T-helper 2 cell treated with Interferon-gamma antibody and Interleukin-4, amounts not matched to agents 100 ng/mL and 5 ng/mL, for 36 hours (primary cell): ENCODE results near the gene SLC30A2. TPM values are rescaled to one million over a fixed set of nuclear protein-coding genes. Genes with fewer than 3 reads are reported as not detected.

Source experiments
- intact Hi-C: fragments of 100-400 bp; cut with micrococcal nuclease; formaldehyde crosslinking; loops from one replicate; pipeline ENCODE4 v1.15.1; 2023
- total RNA-seq: library from RNA; stranded (reverse); gene quantifications from 2 replicates; pipeline ENCODE4 v1.2.3, GENCODE V29; 2022

Gene SLC30A2
- total RNA-seq, 1 donor from 2014 or later = not detected

- intact Hi-C loops = no loop called here
These were observed 24.5 kb upstream of the SLC30A2 start for GRCh38 chr1:26070296-26070962.

DNA sequence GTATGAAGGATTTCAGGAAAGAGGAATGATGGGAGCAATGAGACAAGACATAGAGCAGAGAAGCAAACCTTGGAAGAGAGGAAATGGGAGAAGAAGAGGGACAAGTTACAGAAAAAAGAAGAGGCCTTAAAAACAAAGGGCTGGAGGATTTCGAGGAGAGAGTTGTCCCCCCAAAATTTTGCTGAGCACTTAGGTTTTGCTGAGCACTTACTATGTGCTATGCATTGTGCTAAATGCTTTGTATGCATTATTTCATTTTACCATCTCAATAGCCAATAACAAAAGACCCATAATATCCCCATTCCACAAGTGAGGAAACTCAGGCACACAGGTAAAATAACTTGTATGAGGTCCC lies 24.0 kb upstream of the SLC30A2 start:
- intact Hi-C loops = no loop called here

GRCh38 chr1:26067432-26067911 lies 21.6 kb upstream of the SLC30A2 start, which contains the start of gene TRIM63:
TSS of gene TRIM63 (minus strand) at chr1:26067630. CDS start at chr1:26067494, 136 bp downstream.
- intact Hi-C loops = no loop called here

- intact Hi-C loops = no loop called here
These were observed 20.9 kb upstream of the SLC30A2 start for GRCh38 chr1:26066857-26067256.

GRCh38 chr1:26066160-26066559 lies 20.2 kb upstream of the SLC30A2 start:
- intact Hi-C loops = no loop called here

GRCh38 chr1:26064553-26064952 lies 18.6 kb upstream of the SLC30A2 start:
- intact Hi-C loops = no loop called here

GRCh38 chr1:26060832-26061574 lies 15.1 kb upstream of the SLC30A2 start:
- intact Hi-C loops = no loop called here

GRCh38 chr1:26059906-26060305 lies 14.0 kb upstream of the SLC30A2 start:
- intact Hi-C loops = no loop called here

DNA sequence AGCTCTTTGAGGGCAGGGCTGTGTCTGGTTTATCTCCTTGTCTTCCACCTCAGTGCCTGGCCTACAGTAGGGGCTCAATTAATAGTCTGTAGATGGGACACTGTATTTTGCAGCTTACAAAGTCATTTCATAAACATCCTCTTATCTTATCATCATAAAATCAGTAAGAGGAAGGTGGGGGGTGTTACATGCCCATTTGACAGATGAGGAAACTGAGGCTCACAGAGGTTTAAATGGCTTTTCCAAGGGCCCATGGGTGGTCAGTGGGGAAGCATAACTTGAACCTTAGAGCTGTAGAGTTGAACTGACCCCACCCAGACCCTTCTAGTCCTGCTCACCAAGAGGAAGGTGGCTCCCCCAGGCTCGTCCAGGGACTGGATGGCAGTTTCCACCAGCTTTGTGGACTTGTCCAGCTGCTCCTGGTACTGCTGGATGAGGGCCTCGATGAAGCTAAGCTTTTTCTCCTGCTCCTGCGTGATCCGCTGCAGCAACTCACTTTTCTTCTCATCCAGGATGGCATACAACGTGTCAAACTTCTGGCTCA lies 12.2 kb upstream of the SLC30A2 start:
- intact Hi-C loops = no loop called here

GRCh38 chr1:26057189-26057588 lies 11.3 kb upstream of the SLC30A2 start:
- intact Hi-C loops = no loop called here

GRCh38 chr1:26055041-26055440 lies 9.1 kb upstream of the SLC30A2 start:
- intact Hi-C loops = no loop called here

DNA sequence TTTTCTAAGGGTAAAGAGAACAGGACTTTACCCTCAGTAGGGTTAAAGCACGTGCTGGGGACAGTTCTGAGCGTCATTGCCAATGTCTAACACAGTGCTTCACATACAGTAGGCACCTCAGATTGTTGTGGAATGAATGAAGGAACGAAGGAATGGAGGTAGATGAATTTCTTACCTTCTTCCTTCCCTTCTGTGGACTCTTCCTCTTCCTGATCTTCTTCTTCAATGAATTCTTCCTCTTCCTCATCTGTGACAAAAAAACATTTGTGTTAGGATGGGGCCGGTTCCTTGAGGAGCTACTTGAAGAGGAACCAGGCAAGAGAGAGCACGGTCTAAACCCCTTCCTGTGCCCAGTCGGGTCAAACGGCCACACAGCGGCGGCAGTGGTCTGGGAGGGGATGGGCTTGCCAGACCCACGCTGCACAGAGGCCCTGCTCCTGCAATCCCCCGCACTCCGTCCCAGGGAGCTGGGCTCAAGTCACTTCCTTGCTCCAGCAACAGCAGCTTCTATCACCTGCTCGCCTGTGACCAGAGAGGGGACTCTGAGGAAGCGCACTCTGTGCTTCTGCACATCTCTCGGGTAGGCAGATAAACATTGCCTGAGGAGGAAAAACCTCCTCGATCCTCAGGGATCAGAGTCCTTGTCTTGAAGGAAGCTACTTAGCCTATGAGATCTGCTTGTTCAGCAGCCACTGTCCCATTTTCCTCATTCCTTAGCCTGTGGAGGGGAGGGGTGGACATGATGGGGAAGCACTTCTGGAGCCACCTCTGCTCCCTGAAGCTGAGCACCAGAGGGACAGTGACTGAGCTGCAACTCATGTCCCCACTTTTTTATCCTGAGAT lies 8.0 kb upstream of the SLC30A2 start:
- intact Hi-C loops = no loop called here

DNA sequence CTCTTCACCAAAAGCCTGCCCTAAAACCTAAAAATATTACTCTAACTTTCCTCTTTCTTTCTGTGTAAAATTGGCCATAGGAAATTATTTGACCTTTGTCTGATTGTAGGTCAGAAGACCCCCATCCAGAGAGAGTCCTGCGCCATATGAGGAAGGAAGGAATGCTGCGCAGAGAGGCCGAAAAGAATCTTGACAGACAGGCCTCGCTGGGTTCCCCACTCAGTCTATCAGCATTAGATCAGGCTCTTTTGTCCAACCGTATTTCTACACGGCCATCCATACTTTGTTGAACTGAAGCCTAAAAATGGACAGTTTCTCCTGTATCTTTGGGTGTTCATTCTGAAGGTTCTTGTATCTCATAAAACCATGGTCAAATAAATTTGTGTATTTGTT lies 4.3 kb upstream of the SLC30A2 start:
- intact Hi-C loops = no loop called here

GRCh38 chr1:26049531-26050247 lies 3.8 kb upstream of the SLC30A2 start:
- intact Hi-C loops = no loop called here

DNA sequence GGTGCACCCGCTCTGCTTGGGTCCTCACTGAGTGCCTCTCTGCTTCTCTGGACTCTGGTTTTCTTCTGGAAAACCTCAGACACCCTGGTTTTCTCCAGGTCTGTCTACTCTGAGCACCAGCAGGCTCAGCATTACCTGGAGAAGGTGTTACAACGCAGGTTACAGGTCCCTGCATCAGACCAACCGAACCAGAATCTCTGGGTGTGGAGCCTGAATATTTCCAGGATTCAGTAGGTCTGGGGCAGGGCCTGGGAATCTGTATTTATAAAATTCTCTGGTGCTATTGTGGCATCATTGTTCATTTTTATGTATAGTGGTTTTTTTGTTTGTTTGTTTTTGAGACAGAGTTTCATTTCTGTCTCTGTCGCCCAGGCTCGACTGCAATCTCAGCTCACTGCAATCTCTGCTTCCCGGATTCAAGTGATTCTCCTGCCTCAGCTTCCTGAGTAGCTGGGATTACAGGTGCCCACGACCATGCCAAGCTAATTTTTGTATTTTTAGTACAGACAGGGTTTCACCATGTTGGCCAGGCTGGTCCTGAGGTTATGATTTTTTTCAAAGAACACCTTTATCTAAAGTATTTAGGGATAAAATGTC lies 1.5 kb upstream of the SLC30A2 start:
- intact Hi-C loops = no loop called here

- intact Hi-C loops = no loop called here
These were observed 553 bp upstream of the SLC30A2 start for GRCh38 chr1:26046246-26047095.

- intact Hi-C loops = no loop called here
These were observed 772 bp downstream of the SLC30A2 start for GRCh38 chr1:26044971-26045721.

DNA sequence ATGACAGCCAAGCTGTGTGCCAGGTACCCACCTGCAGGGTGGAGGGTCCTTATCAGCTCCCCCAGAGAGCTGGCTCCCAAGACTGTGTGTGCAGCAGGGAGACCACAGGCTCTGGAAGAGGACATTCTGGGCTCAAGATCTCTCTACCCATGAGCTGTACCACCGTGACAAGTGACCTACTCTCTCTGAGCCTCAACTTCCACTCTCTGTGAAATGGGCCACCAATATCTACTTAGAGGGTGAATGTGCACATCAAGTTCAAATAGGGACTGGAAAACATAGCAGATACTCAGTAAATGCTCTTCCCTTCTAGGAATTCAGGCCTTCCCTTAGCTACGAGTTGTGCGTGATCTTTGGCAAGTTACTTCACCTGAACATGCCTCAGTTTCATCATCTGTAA lies 1.5 kb downstream of the SLC30A2 start:
- intact Hi-C loops = no loop called here

DNA sequence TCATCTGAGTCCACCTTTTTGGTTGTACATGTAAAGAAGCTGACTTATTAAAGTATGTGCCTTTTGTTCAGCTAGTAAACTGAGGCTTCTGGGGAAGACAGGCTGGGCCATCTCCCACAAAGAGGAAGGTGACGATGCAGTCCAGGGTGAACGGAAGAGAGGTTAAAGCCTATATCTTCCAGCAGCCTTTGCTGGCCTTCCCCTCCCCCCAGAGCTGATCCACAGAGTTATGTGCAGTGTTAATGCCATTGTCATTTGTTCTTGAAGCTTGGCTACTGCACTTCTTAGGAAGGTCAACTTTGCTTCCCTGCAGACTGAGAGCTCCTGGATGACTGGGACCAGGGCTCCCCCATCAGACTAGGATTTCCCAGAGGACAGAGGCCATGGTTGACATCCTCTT lies 2.2 kb downstream of the SLC30A2 start:
- intact Hi-C loops = no loop called here
